Upper lobe of left lung (tissue), 6 donors: ENCODE data around the gene HNRNPDL. TPM values are rescaled to one million over a fixed set of nuclear protein-coding genes. Genes with fewer than 3 reads are reported as not detected.

Experiments used
- ATAC-seq, 2 donors: fragments of 200-7000 bp; cut with Tn5 transposase; one replicate each; pipeline ENCODE4 v1.9.1; 2022; ENCODE audit warnings: mild to moderate bottlenecking in 2 of 2, moderate library complexity in 2 of 2; ENCODE audit not compliant: low FRiP score in 2 of 2
- DNase-seq, 2 donors: peaks; one replicate each; pipeline ENCODE4 v3.0.0-alpha.2; 2019 to 2020
- H3K27ac ChIP-seq, 4 donors: fragments of 200-600 bp; sonication (generic); one replicate each; pipeline ENCODE4 v1.5.1; 2016 to 2019
- H3K27me3 ChIP-seq, 4 donors: fragments of 200-600 bp; sonication (generic); one replicate each; pipeline ENCODE4 v1.5.1; 2017 to 2019
- H3K36me3 ChIP-seq, 4 donors: fragments of 200-600 bp; sonication (generic); one replicate each; pipeline ENCODE4 v1.5.1; 2016 to 2019
- H3K4me1 ChIP-seq, 4 donors: fragments of 200-600 bp; sonication (generic); one replicate each; pipeline ENCODE4 v1.5.1; 2018 to 2019
- H3K4me3 ChIP-seq, 4 donors: fragments of 200-600 bp; sonication (generic); one replicate each; pipeline ENCODE4 v1.5.1; 2017 to 2019; ENCODE audit warnings: mild to moderate bottlenecking in 2 of 4, moderate library complexity in 1 of 4
- H3K9me3 ChIP-seq, 4 donors: fragments of 200-600 bp; sonication (generic); one replicate each; pipeline ENCODE4 v1.5.1; 2018 to 2019
- EP300 ChIP-seq, 4 donors: sonication (generic); formaldehyde crosslinking; IDR thresholded peaks; one replicate each; pipeline ENCODE4 v1.5.1; 2017; ENCODE audit warnings: antibody characterized with exemption in 4 of 4, control low read depth in 2 of 4
- POLR2A ChIP-seq, 4 donors: fragments of 450-650 bp; IDR thresholded peaks; one replicate each; pipeline ENCODE4 v1.5.1; 2016 to 2017; ENCODE audit warnings: antibody characterized with exemption in 4 of 4, mild to moderate bottlenecking in 2 of 4
- POLR2AphosphoS5 ChIP-seq, 2 donors: sonication (generic); formaldehyde crosslinking; IDR thresholded peaks; one replicate each; pipeline ENCODE4 v1.5.1; 2017; ENCODE audit warnings: antibody characterized with exemption in 2 of 2
- WGBS, 2 donors: methylation state at CpG; one replicate each; pipeline ENCODE4 v1.1.5; 2017 to 2018; 5-methylcytosine and 5-hydroxymethylcytosine counted together
- total RNA-seq, 6 donors: library from RNA; depleted of rRNA in 4 of 6; stranded (reverse); fragments of >200 nt in 4 of 6; gene quantifications; one replicate each; pipeline versions ENCODE4 v1.1.0 to v1.2.1, GENCODE V29; 2016 to 2021
- TF ChIP-seq, protein P1 (sequence below), 6 experiments: fragments of 450-650 bp in 4 of 6; fragments of 200-600 bp in 2 of 6; sonication (generic) in 2 of 6; IDR thresholded peaks; one replicate each; pipeline ENCODE4 v1.5.1; 2016 to 2019; ENCODE audit warnings: antibody characterized with exemption in 6 of 6
- donor health status: DM: no; HTN: no; CAD: no; lungs with moderate emphysema.
- donor health status: DM: no; HTN: yes; CAD: no; lungs with severe emphysema.

Gene HNRNPDL
- total RNA-seq, 6 donors from 2014 or later, result 141 to 249 (median 186) TPM

- DNase-seq, result no peak
- 92 to 94% methylated on average over 7 of the region's 7 CpGs for WGBS, 2 donors
- Histone ChIP-seq H3K4me3 (no peak overlapping the region), H3K9me3 (no peaks in the 10 kb centered on the region), H3K4me1 (peaks cover 9 to 22% (median 17%) of the 10 kb centered on the region in 4 donors), H3K36me3 (no peaks in the 10 kb centered on the region), H3K27ac (no peak overlapping the region), H3K27me3 (no peaks in the 10 kb centered on the region)
- ATAC-seq, result no peak
- TF ChIP-seq, protein P1, sequence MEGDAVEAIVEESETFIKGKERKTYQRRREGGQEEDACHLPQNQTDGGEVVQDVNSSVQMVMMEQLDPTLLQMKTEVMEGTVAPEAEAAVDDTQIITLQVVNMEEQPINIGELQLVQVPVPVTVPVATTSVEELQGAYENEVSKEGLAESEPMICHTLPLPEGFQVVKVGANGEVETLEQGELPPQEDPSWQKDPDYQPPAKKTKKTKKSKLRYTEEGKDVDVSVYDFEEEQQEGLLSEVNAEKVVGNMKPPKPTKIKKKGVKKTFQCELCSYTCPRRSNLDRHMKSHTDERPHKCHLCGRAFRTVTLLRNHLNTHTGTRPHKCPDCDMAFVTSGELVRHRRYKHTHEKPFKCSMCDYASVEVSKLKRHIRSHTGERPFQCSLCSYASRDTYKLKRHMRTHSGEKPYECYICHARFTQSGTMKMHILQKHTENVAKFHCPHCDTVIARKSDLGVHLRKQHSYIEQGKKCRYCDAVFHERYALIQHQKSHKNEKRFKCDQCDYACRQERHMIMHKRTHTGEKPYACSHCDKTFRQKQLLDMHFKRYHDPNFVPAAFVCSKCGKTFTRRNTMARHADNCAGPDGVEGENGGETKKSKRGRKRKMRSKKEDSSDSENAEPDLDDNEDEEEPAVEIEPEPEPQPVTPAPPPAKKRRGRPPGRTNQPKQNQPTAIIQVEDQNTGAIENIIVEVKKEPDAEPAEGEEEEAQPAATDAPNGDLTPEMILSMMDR (IDR thresholded peaks at IDR 0.05), result no peak
Measured at GRCh38 chr4:82434949-82435348, 4.7 kb upstream of the HNRNPDL start.

DNA sequence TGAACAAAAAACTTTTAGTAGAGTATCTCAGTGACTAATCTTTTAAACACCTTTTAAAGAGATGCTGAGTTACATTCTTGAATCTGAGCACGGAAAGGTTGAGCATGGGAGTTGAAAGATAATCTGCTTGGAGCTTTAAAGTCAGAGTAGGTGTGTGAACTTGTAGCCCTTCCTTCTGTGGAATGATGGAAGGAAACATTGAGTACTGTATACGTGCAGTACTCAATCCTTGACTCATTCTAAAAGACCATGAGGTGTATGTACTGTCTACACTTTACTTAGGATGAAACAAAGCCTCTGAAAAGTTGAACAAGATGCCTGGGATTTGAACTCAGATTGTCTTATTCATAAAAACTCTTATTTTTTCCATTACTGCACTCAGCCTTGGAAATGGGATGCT lies 3.5 kb upstream of the HNRNPDL start:
- DNase-seq (no peak), ATAC-seq (no peak)
- WGBS, 2 donors, result 80 to 83% methylated on average over 2 of the region's 2 CpGs
- no peaks in the 10 kb centered on the region for H3K36me3 ChIP-seq
- no peaks in the 10 kb centered on the region for H3K27me3 ChIP-seq
- H3K27ac ChIP-seq, result no peak overlapping the region
- H3K4me3 ChIP-seq, result no peak overlapping the region
- H3K9me3 ChIP-seq, result no peaks in the 10 kb centered on the region
- H3K4me1 ChIP-seq, result peaks cover 9 to 22% (median 17%) of the 10 kb centered on the region in 4 donors
- TF ChIP-seq POLR2AphosphoS5 (IDR thresholded peaks at IDR 0.05), result no peak
- TF ChIP-seq POLR2A (IDR thresholded peaks at IDR 0.05), result no peak
- TF ChIP-seq EP300 (IDR thresholded peaks at IDR 0.05), result no peak
- TF ChIP-seq, protein P1 (IDR thresholded peaks at IDR 0.05), result no peak

GRCh38 chr4:82432596-82432995 lies 2.3 kb upstream of the HNRNPDL start:
- Histone ChIP-seq H3K27me3 (no peaks in the 10 kb centered on the region), H3K27ac (no peak overlapping the region), H3K36me3 (no peaks in the 10 kb centered on the region), H3K4me1 (peaks cover 17 to 31% (median 24%) of the 10 kb centered on the region in 4 donors), H3K9me3 (no peaks in the 10 kb centered on the region), H3K4me3 (no peak overlapping the region)
- 85 to 88% methylated on average over 18 of the region's 18 CpGs for WGBS, 2 donors
- TF ChIP-seq POLR2AphosphoS5 (IDR thresholded peaks at IDR 0.05), result no peak
- no peak for TF ChIP-seq POLR2A (IDR thresholded peaks at IDR 0.05)
- TF ChIP-seq, protein P1 (IDR thresholded peaks at IDR 0.05), result no peak
- TF ChIP-seq EP300 (IDR thresholded peaks at IDR 0.05), result no peak
- DNase-seq (no peak), ATAC-seq (no peak)

DNA sequence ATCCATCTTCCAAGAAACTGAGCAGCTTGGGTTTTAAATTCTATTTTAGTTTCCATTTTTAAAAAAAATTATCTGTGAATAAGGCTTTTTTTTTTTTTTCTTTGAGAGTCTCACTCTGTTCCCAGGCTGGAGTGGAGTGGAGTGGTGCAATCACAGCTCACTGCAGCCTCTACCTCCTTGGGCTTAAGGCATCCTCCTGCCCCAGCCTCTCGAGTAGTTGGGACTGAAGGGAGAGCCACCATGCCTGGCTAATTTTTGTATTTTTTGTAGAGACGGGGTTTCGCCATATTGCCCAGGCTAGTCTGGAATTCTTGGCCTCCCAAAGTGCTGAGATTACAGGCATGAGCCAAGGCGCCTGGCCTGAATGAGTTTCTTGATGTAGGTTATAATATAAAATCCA lies 1.6 kb upstream of the HNRNPDL start:
- WGBS, 2 donors, result 92 to 94% methylated on average over 4 of the region's 4 CpGs
- H3K36me3 ChIP-seq, result peaks cover 0 to 5% (median 1%) of the 10 kb centered on the region in 4 donors
- no peak overlapping the region for H3K27ac ChIP-seq
- peak overlapping the region in 1 of 4 donors; percentile 86 for H3K4me3 ChIP-seq
- DNase-seq, result no peak
- TF ChIP-seq EP300 (IDR thresholded peaks at IDR 0.05), result no peak
- TF ChIP-seq, protein P1 (IDR thresholded peaks at IDR 0.05), result no peak
- no peak for TF ChIP-seq POLR2A (IDR thresholded peaks at IDR 0.05)
- no peak for TF ChIP-seq POLR2AphosphoS5 (IDR thresholded peaks at IDR 0.05)
- ATAC-seq, result no peak
- H3K9me3 ChIP-seq, result no peaks in the 10 kb centered on the region
- peaks cover 24 to 36% (median 29%) of the 10 kb centered on the region in 4 donors for H3K4me1 ChIP-seq
- no peaks in the 10 kb centered on the region for H3K27me3 ChIP-seq

GRCh38 chr4:82430964-82431745 lies 893 bp upstream of the HNRNPDL start:
- H3K27me3 ChIP-seq, result no peaks in the 10 kb centered on the region
- H3K4me1 ChIP-seq, result peaks cover 31 to 43% (median 36%) of the 10 kb centered on the region in 4 donors
- H3K4me3 ChIP-seq, result peak overlapping the region; percentile 82 to 91 (median 88)
- ATAC-seq, result peak; percentile 1 to 5
- DNase-seq, result peak; percentile 44 to 88
- H3K9me3 ChIP-seq, result no peaks in the 10 kb centered on the region
- peaks cover 0 to 12% (median 7%) of the 10 kb centered on the region in 4 donors for H3K36me3 ChIP-seq
- peak overlapping the region; percentile 96 to 99 (median 96) for H3K27ac ChIP-seq
- no peak for TF ChIP-seq POLR2A (IDR thresholded peaks at IDR 0.05)
- TF ChIP-seq, protein P1 (IDR thresholded peaks at IDR 0.05), result peak in 1 of 6 experiments; percentile 2
- whole genome bisulfite sequencing, 2 donors, result 5 to 6% methylated on average over 22 to 33 of the region's 33 CpGs
